Urinary bladder (tissue), 4 donors: Measurements from ENCODE around the gene SGCD. TPM values are rescaled to one million over a fixed set of nuclear protein-coding genes. Genes with fewer than 3 reads are reported as not detected.

Experiments
- DNase-seq: peaks from one replicate; pipeline ENCODE4 v3.0.0-alpha.2; 2015; ENCODE audit errors: extremely low spot score
- H3K27ac ChIP-seq: one replicate; pipeline ENCODE4 v1.5.1; 2013; ENCODE audit warnings: low read depth, mild to moderate bottlenecking, moderate library complexity
- H3K36me3 ChIP-seq: one replicate; pipeline ENCODE4 v1.6.1; 2013; ENCODE audit warnings: mild to moderate bottlenecking, moderate library complexity; ENCODE audit not compliant: insufficient read depth
- H3K4me1 ChIP-seq: one replicate; pipeline ENCODE4 v1.6.1; 2013; ENCODE audit warnings: mild to moderate bottlenecking, moderate library complexity; ENCODE audit not compliant: insufficient read depth
- H3K4me3 ChIP-seq: one replicate; pipeline ENCODE4 v1.5.1; 2013; ENCODE audit warnings: low read depth, low read length
- WGBS: extraction: QIAGEN DNeasy Blood & Tissue Kit; methylation state at CpG from one replicate; pipeline ENCODE4 v1.1.7; 2013; 5-methylcytosine and 5-hydroxymethylcytosine counted together
- polyA plus RNA-seq: library from polyadenylated mRNA; stranded (reverse); fragments of 200-250 nt; gene quantifications from one replicate; pipeline ENCODE4 v1.2.3, GENCODE V29; 2013
- small RNA-seq: library from RNA; depleted of rRNA; stranded (forward); fragments of <200 nt; gene quantifications from one replicate; pipeline ENCODE3, GENCODE V24; 2014
- total RNA-seq: library from RNA; depleted of rRNA; stranded (reverse); fragments of >200 nt; gene quantifications from one replicate; pipeline ENCODE4 v1.2.3, GENCODE V29; 2014
- donor health status: healthy with polysubstance abuse.
- donor health status: healthy.

SGCD gene
- total and polyA plus RNA-seq, 2 donors: 15.9 to 106 TPM

GRCh38 chr5:156794687-156795086, 467.7 kb downstream of the SGCD start:
- DNase-seq: no peak
- Histone ChIP-seq H3K27ac (no peak overlapping the region), H3K4me1 (no peaks in the 10 kb centered on the region), H3K4me3 (no peak overlapping the region), H3K36me3 (no peaks in the 10 kb centered on the region)
- 66% methylated on average over 2 of the region's 2 CpGs for WGBS

DNA sequence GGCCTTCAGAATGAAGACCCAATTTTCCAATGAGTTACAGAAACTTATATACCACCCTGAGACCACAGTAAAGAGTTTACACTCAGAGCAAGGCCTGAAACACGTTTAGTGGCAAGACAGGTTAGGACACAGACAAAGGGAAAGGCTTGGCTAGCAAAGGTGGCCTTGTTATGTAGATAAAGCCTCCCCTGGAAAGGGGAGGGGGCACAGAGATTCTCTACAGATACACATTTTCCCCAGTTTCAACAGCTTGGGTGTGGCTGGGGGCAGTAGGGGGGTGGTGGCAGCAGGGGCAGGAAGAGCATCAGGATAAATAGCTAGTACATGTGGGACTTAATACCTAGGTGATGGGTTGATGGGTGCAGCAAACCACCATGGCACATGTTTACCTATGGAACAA, 471.2 kb downstream of the SGCD start:
- no peak overlapping the region for H3K4me3 ChIP-seq
- H3K4me1 ChIP-seq: no peaks in the 10 kb centered on the region
- no peaks in the 10 kb centered on the region for H3K36me3 ChIP-seq
- DNase-seq: no peak
- whole genome bisulfite sequencing: 67% methylated on average over 1 of the region's 1 CpG
- no peak overlapping the region for H3K27ac ChIP-seq

GRCh38 chr5:156799171-156799570, 472.2 kb downstream of the SGCD start:
- Histone ChIP-seq H3K36me3 (no peaks in the 10 kb centered on the region), H3K4me3 (no peak overlapping the region), H3K4me1 (no peaks in the 10 kb centered on the region), H3K27ac (no peak overlapping the region)
- WGBS: 88% methylated on average over 1 of the region's 1 CpG
- DNase-seq: no peak

DNA sequence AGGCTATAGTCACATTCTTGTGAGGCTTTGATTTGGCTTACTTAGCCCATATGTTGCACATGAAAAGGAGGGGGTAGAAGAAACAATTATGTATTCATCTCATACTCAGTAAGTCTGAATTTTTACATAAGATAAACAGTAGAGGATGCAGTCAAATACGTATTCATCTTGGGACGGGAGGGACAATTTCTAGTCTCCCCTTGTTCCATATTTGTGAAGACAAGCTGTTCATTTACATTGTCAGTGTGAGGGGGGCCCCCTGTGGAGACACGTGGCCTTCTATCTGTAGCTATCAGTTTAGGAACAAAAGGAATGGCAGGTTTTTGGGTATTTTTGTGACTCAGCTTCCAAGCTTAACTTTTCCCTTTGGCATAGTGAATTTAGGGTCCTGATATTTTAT, 474.0 kb downstream of the SGCD start:
- no peaks in the 10 kb centered on the region for H3K36me3 ChIP-seq
- H3K4me3 ChIP-seq: no peak overlapping the region
- no peaks in the 10 kb centered on the region for H3K4me1 ChIP-seq
- 71% methylated on average over 3 of the region's 3 CpGs for WGBS
- no peak for DNase-seq
- no peak overlapping the region for H3K27ac ChIP-seq

DNA sequence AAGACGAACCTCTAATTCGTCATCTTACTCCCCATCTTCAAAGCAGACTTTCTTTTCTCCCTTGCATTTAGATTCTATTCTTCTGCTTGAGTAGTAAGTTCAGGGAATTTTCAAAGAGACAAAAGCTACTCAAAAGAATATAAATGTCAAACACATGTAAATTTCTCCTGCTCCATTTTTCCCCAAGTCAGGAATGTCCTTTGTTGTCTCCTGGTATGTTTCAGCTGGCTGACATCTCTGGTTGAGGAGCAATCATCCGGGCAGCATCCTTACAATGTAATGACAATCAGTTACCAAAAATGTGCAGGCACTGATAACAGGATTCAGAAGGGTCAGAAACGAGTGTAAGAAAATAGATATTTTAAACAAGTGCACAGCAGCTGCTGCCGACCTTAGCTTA, 475.5 kb downstream of the SGCD start:
- DNase-seq: no peak
- WGBS: 64% methylated on average over 5 of the region's 5 CpGs

DNA sequence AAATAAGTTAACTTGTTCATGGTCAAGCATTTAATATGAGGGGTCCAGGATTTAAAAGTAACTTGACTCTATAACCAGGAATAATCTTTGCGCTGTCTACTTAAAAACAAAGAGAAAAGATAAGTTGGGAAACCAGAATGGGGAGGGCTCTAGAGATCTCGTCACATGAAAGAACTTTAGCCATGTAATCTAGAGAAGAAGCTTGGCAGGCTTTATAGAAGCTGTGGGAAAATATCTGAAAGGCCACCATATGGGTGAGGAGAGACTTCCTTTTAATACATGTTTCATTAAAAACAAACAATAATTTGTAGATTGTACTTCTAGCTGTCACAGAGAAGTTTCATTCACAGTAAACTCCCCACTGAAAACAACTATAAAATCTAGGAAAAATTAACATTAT, 476.4 kb downstream of the SGCD start:
- Histone ChIP-seq H3K36me3 (no peaks in the 10 kb centered on the region), H3K4me3 (no peak overlapping the region), H3K4me1 (no peaks in the 10 kb centered on the region), H3K27ac (no peak overlapping the region)
- no peak for DNase-seq
- 58% methylated on average over 2 of the region's 2 CpGs for WGBS

More for the DNA sequence above, 475.5 kb downstream of the SGCD start:
- Histone ChIP-seq H3K4me1 (no peaks in the 10 kb centered on the region), H3K36me3 (no peaks in the 10 kb centered on the region), H3K27ac (no peak overlapping the region), H3K4me3 (no peak overlapping the region)

DNA sequence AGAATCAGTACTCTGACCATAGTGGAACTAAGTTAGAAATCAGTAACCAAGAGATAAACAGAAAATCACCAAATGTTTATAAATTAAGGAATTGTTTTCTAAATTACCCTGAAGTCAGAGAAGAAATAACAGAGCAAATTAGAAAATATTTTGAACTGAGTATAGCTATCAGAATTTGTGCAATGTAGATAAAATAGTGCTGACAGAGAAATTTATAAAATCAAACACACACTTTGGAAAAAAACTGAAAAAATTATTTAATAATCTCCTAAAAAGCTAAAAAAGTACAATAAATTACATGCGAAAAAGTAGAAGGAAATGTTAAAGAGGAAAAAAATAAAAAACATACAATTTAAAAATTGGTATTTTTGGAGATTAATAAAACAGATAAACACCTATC, 486.0 kb downstream of the SGCD start:
- Histone ChIP-seq H3K27ac (no peak overlapping the region), H3K36me3 (no peaks in the 10 kb centered on the region), H3K4me3 (no peak overlapping the region), H3K4me1 (no peaks in the 10 kb centered on the region)
- WGBS: 99% methylated on average over 1 of the region's 1 CpG
- DNase-seq: no peak

DNA sequence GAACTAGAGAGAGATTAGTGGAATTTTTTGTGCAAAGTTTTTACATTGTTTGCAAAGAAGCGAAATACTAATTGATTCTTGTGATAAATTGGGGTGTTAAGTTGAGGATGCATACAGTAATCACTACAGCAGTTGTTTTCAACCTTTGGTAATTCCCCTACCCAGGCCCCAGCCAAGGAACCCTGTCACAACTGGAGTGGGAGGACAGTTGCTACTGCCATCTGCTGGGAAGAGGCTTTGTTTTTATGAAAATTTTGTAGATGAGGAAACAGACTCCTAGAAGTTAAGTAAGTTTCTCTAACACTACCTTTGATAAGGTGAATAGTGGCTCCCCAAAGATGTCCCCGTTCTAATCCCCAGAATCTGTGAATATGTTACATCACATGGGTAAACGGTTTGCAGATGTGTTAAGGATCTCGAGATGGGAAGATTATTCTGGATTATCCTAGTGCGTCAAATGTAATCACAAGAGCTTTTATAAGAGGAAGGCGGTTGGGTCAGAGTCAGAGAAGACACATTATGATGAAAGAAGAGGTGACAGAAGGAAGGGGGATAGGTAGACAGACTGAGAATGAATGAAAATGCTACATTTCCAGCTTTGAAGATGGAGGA, 489.1 kb downstream of the SGCD start:
- DNase-seq: no peak
- WGBS: 78% methylated on average over 6 of the region's 6 CpGs
- Histone ChIP-seq H3K4me1 (no peaks in the 10 kb centered on the region), H3K36me3 (no peaks in the 10 kb centered on the region), H3K27ac (no peak overlapping the region), H3K4me3 (no peak overlapping the region)

Small RNA genes within 50 kb of the gene (small RNA-seq; reads per million reads assigned to genes)
- gene AC027308.1 (not detected), gene RNU6-556P (not detected)
